ENCODE measurements around the gene SLC22A4. TPM values are rescaled to one million over a fixed set of nuclear protein-coding genes. Genes with fewer than 3 reads are reported as not detected.

Gene SLC22A4
- total RNA-seq, 1 donor from 2014 or later, result 1.3 TPM

- Mint-ChIP-seq H3K4me3 (no peak overlapping the region), H3K27me3 (no peaks in the 10 kb centered on the region), H3K27ac (peak overlapping the region; percentile 97), H3K9me3 (no peaks in the 10 kb centered on the region), H3K36me3 (peaks cover 16% of the 10 kb centered on the region), H3K4me1 (ENCODE audit: unreplicated experiment) (peaks cover 45% of the 10 kb centered on the region)
- peak; percentile 62 for DNase-seq (ENCODE audit: extremely low spot score, unreplicated experiment)
- TF ChIP-seq CTCF (conservative IDR thresholded peaks at IDR 0.05), result peak; percentile 76
Observed at GRCh38 chr5:132385326-132386105, 91.3 kb downstream of the SLC22A4 start.

GRCh38 chr5:132386644-132387286 lies 92.6 kb downstream of the SLC22A4 start:
- Mint-ChIP-seq H3K4me3 (peak overlapping the region; percentile 39), H3K4me1 (ENCODE audit: unreplicated experiment) (peaks cover 51% of the 10 kb centered on the region), H3K27ac (peak overlapping the region; percentile 97), H3K36me3 (peaks cover 17% of the 10 kb centered on the region), H3K9me3 (no peaks in the 10 kb centered on the region), H3K27me3 (no peaks in the 10 kb centered on the region)
- TF ChIP-seq CTCF (conservative IDR thresholded peaks at IDR 0.05), result peak; percentile 75
- peak; percentile 72 for DNase-seq (ENCODE audit: extremely low spot score, unreplicated experiment)

- Mint-ChIP-seq H3K36me3 (peaks cover 14% of the 10 kb centered on the region), H3K27ac (peak overlapping the region; percentile 97), H3K4me1 (ENCODE audit: unreplicated experiment) (peaks cover 51% of the 10 kb centered on the region), H3K4me3 (peak overlapping the region; percentile 79), H3K27me3 (no peaks in the 10 kb centered on the region), H3K9me3 (no peaks in the 10 kb centered on the region)
- no peak for TF ChIP-seq CTCF (conservative IDR thresholded peaks at IDR 0.05)
- peak; percentile 66 for DNase-seq (ENCODE audit: extremely low spot score, unreplicated experiment)
Observed at GRCh38 chr5:132387640-132388117, 93.5 kb downstream of the SLC22A4 start.

GRCh38 chr5:132388244-132389050 lies 94.3 kb downstream of the SLC22A4 start:
- Mint-ChIP-seq H3K4me1 (ENCODE audit: unreplicated experiment) (peaks cover 51% of the 10 kb centered on the region), H3K9me3 (no peaks in the 10 kb centered on the region), H3K27me3 (no peaks in the 10 kb centered on the region), H3K4me3 (peak overlapping the region; percentile 79), H3K36me3 (peaks cover 13% of the 10 kb centered on the region), H3K27ac (peak overlapping the region; percentile 97)
- TF ChIP-seq CTCF (conservative IDR thresholded peaks at IDR 0.05), result no peak
- DNase-seq (ENCODE audit: extremely low spot score, unreplicated experiment), result peak; percentile 49

- H3K9me3 Mint-ChIP-seq, result no peaks in the 10 kb centered on the region
- no peak for TF ChIP-seq CTCF (conservative IDR thresholded peaks at IDR 0.05)
- no peak overlapping the region for H3K4me3 Mint-ChIP-seq
- H3K36me3 Mint-ChIP-seq, result peaks cover 13% of the 10 kb centered on the region
- DNase-seq (ENCODE audit: extremely low spot score, unreplicated experiment), result no peak
- H3K4me1 Mint-ChIP-seq (ENCODE audit: unreplicated experiment), result peaks cover 51% of the 10 kb centered on the region
- no peaks in the 10 kb centered on the region for H3K27me3 Mint-ChIP-seq
- peak overlapping the region; percentile 97 for H3K27ac Mint-ChIP-seq
Observed at GRCh38 chr5:132389051-132389331, 94.8 kb downstream of the SLC22A4 start.

All from type B pancreatic cell (in vitro differentiated cells).